Transverse colon (tissue), 3 donors: ENCODE measurements around the gene PPM1J.

Source experiments
- CTCF ChIP-seq, 5 experiments: fragments of 200-600 bp in 3 of 5; fragments of 450-650 bp in 2 of 5; sonication (generic) in 3 of 5; IDR thresholded peaks; 1 replicate in 2 of 5; 2 replicates in 3 of 5; pipeline ENCODE4 v1.5.1; 2016 to 2017; ENCODE audit warnings: antibody characterized with exemption in 5 of 5, inconsistent platforms in 3 of 5, mild to moderate bottlenecking in 2 of 5, moderate library complexity in 1 of 5
- POLR2A ChIP-seq: fragments of 450-650 bp; IDR thresholded peaks from one replicate; pipeline ENCODE4 v1.6.1; 2016; ENCODE audit warnings: antibody characterized with exemption, mild to moderate bottlenecking, moderate library complexity

- no peak for TF ChIP-seq CTCF (IDR thresholded peaks at IDR 0.05)
- no peak for TF ChIP-seq POLR2A
Observed at GRCh38 chr1:112713466-112714312, 1.4 kb downstream of the PPM1J start.
